ENCODE measurements around the gene TRIM44.

Gene TRIM44

GRCh38 chr11:35717520-35717919, 54.9 kb downstream of the TRIM44 start:
- no peak for DNase-seq (ENCODE audit: low read depth)

- DNase-seq (ENCODE audit: low read depth): no peak
Measured at GRCh38 chr11:35721651-35722282, 59.2 kb downstream of the TRIM44 start.

- DNase-seq (ENCODE audit: low read depth): no peak
Measured at GRCh38 chr11:35722641-35723040, 60.1 kb downstream of the TRIM44 start.

- no peak for DNase-seq (ENCODE audit: low read depth)
Measured at GRCh38 chr11:35723493-35723892, 60.9 kb downstream of the TRIM44 start.

GRCh38 chr11:35723913-35724312, 61.3 kb downstream of the TRIM44 start:
- no peak for DNase-seq (ENCODE audit: low read depth)

GRCh38 chr11:35725885-35726284, 63.3 kb downstream of the TRIM44 start:
- no peak for DNase-seq (ENCODE audit: low read depth)

- no peak for DNase-seq (ENCODE audit: low read depth)
Measured at GRCh38 chr11:35727140-35727539, 64.6 kb downstream of the TRIM44 start.

- no peak for DNase-seq (ENCODE audit: low read depth)
Measured at GRCh38 chr11:35730254-35730653, 67.7 kb downstream of the TRIM44 start.

- no peak for DNase-seq (ENCODE audit: low read depth)
Measured at GRCh38 chr11:35734669-35735410, 72.3 kb downstream of the TRIM44 start.

- DNase-seq (ENCODE audit: low read depth): no peak
Measured at GRCh38 chr11:35735411-35735810, 72.8 kb downstream of the TRIM44 start.

GRCh38 chr11:35735903-35736302, 73.3 kb downstream of the TRIM44 start:
- no peak for DNase-seq (ENCODE audit: low read depth)

GRCh38 chr11:35736952-35737351, 74.4 kb downstream of the TRIM44 start:
- no peak for DNase-seq (ENCODE audit: low read depth)

- no peak for DNase-seq (ENCODE audit: low read depth)
Measured at GRCh38 chr11:35740061-35740799, 77.7 kb downstream of the TRIM44 start.

GRCh38 chr11:35742707-35743454, 80.3 kb downstream of the TRIM44 start:
- no peak for DNase-seq (ENCODE audit: low read depth)

GRCh38 chr11:35746356-35747153, 84.0 kb downstream of the TRIM44 start:
- DNase-seq (ENCODE audit: low read depth): no peak

- no peak for DNase-seq (ENCODE audit: low read depth)
Measured at GRCh38 chr11:35747668-35748067, 85.1 kb downstream of the TRIM44 start.

- DNase-seq (ENCODE audit: low read depth): no peak
Measured at GRCh38 chr11:35748644-35749043, 86.1 kb downstream of the TRIM44 start.

GRCh38 chr11:35750315-35750714, 87.7 kb downstream of the TRIM44 start:
- no peak for DNase-seq (ENCODE audit: low read depth)

GRCh38 chr11:35750981-35751663, 88.5 kb downstream of the TRIM44 start:
- no peak for DNase-seq (ENCODE audit: low read depth)

- DNase-seq (ENCODE audit: low read depth): no peak
Measured at GRCh38 chr11:35751664-35752061, 89.1 kb downstream of the TRIM44 start.

- DNase-seq (ENCODE audit: low read depth): no peak
Measured at GRCh38 chr11:35752115-35752514, 89.5 kb downstream of the TRIM44 start.
